A673 (cell line): Measurements from ENCODE around the gene ADGRB2. TPM values are rescaled to one million over a fixed set of nuclear protein-coding genes. Genes with fewer than 3 reads are reported as not detected.

Experiments used
- BruUV-seq: library from RNA; stranded (reverse); fragments of 400-500 nt; replicated peaks from 2 replicates; lab custom pipeline; 2021; lab: Mats Ljungman, UMichigan
- CTCF ChIA-PET: fragments of 300-600 bp; sonication (Branson Sonifier 250); formaldehyde crosslinking; loops from one replicate; lab custom pipeline; 2022; ENCODE audit warnings: antibody characterized with exemption; lab: Charles Lee
- POLR2A ChIA-PET: fragments of 300-600 bp; sonication (Branson Sonifier 250); formaldehyde crosslinking; loops from one replicate; lab custom pipeline; 2022; ENCODE audit warnings: antibody characterized with exemption; ENCODE audit not compliant: low non-redundant PET; lab: Charles Lee
- DNase-seq: peaks from one replicate; pipeline ENCODE4 v3.0.0-alpha.2; 2015; ENCODE audit warnings: low spot score
- H3K27ac ChIP-seq: fragments of 200-600 bp; sonication (generic); 2 replicates; pipeline ENCODE4 v1.5.1; 2016; ENCODE audit warnings: mixed run types, low read depth, mild to moderate bottlenecking, mixed read lengths, antibody characterized with exemption, low read length; ENCODE audit not compliant: poor library complexity, severe bottlenecking
- H3K27me3 ChIP-seq: fragments of 200-600 bp; sonication (generic); replicated peaks from 2 replicates; pipeline ENCODE4 v1.6.1; 2017; ENCODE audit warnings: mixed run types, low read depth, mild to moderate bottlenecking, mixed read lengths, antibody characterized with exemption, low read length; ENCODE audit not compliant: insufficient read depth, poor library complexity
- H3K36me3 ChIP-seq: fragments of 200-600 bp; sonication (generic); 2 replicates; pipeline ENCODE4 v1.6.1; 2016; ENCODE audit warnings: mixed run types, mild to moderate bottlenecking, mixed read lengths, antibody characterized with exemption, low read length; ENCODE audit not compliant: insufficient read depth, poor library complexity, severe bottlenecking
- H3K4me1 ChIP-seq: fragments of 200-600 bp; sonication (generic); 2 replicates; pipeline ENCODE4 v1.6.1; 2017; ENCODE audit warnings: mixed run types, mild to moderate bottlenecking, mixed read lengths, antibody characterized with exemption, low read length; ENCODE audit not compliant: insufficient read depth, poor library complexity, severe bottlenecking
- H3K4me3 ChIP-seq: fragments of 200-600 bp; sonication (generic); 2 replicates; pipeline ENCODE4 v1.5.1; 2016; ENCODE audit warnings: low read depth, mixed run types, mild to moderate bottlenecking, mixed read lengths, low read length; ENCODE audit not compliant: poor library complexity, severe bottlenecking
- H3K9me3 ChIP-seq: fragments of 200-600 bp; sonication (generic); 2 replicates; pipeline ENCODE4 v1.6.1; 2016; ENCODE audit warnings: mixed run types, low read depth, mild to moderate bottlenecking, mixed read lengths, antibody characterized with exemption, low read length; ENCODE audit not compliant: poor library complexity, severe bottlenecking
- EZH2 ChIP-seq: fragments of 200-600 bp; sonication (generic); IDR thresholded peaks from 2 replicates; pipeline ENCODE4 v1.6.1; 2017; ENCODE audit warnings: borderline replicate concordance, low read depth, mild to moderate bottlenecking, mixed read lengths, antibody characterized with exemption, low read length; ENCODE audit not compliant: poor library complexity, severe bottlenecking
- intact Hi-C: fragments of 100-400 bp; cut with micrococcal nuclease; formaldehyde crosslinking; loops from one replicate; pipeline ENCODE4 v1.10.0; 2022; ENCODE audit not compliant: unreplicated experiment
- total RNA-seq: library from RNA; stranded (reverse); gene quantifications from 2 replicates; pipeline ENCODE4 v1.2.3, GENCODE V29; 2021
- TF ChIP-seq, protein P1 (sequence below): fragments of 300-800, 200-600 bp; sonication (generic); conservative IDR thresholded peaks from 2 replicates; pipeline ENCODE4 v1.5.1; 2017; ENCODE audit warnings: low read depth, mild to moderate bottlenecking, antibody characterized with exemption, low read length, moderate library complexity, mixed read lengths

Gene ADGRB2
- total RNA-seq, 1 experiment from 2014 or later: 5.9 TPM

GRCh38 chr1:31785020-31785946, 21.1 kb upstream of the ADGRB2 start:
- no peaks in the 10 kb centered on the region for H3K9me3 ChIP-seq
- TF ChIP-seq, protein P1, sequence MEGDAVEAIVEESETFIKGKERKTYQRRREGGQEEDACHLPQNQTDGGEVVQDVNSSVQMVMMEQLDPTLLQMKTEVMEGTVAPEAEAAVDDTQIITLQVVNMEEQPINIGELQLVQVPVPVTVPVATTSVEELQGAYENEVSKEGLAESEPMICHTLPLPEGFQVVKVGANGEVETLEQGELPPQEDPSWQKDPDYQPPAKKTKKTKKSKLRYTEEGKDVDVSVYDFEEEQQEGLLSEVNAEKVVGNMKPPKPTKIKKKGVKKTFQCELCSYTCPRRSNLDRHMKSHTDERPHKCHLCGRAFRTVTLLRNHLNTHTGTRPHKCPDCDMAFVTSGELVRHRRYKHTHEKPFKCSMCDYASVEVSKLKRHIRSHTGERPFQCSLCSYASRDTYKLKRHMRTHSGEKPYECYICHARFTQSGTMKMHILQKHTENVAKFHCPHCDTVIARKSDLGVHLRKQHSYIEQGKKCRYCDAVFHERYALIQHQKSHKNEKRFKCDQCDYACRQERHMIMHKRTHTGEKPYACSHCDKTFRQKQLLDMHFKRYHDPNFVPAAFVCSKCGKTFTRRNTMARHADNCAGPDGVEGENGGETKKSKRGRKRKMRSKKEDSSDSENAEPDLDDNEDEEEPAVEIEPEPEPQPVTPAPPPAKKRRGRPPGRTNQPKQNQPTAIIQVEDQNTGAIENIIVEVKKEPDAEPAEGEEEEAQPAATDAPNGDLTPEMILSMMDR: no peak
- no peak for TF ChIP-seq EZH2
- H3K27me3 ChIP-seq: no peaks in the 10 kb centered on the region
- intact Hi-C loops: loop anchor here (5.0 to 10.0 kb wide), 3 partner anchors 123 to 390 kb away; no protein-coding TSS in a partner anchor
- no TSS peak for BruUV-seq
- DNase-seq: no peak
- CTCF ChIA-PET: no interaction called here
- POLR2A ChIA-PET: no interaction called here
- no peak overlapping the region for H3K27ac ChIP-seq
- no peak overlapping the region for H3K4me3 ChIP-seq
- H3K4me1 ChIP-seq: peaks cover 32% of the 10 kb centered on the region
- no peaks in the 10 kb centered on the region for H3K36me3 ChIP-seq

DNA sequence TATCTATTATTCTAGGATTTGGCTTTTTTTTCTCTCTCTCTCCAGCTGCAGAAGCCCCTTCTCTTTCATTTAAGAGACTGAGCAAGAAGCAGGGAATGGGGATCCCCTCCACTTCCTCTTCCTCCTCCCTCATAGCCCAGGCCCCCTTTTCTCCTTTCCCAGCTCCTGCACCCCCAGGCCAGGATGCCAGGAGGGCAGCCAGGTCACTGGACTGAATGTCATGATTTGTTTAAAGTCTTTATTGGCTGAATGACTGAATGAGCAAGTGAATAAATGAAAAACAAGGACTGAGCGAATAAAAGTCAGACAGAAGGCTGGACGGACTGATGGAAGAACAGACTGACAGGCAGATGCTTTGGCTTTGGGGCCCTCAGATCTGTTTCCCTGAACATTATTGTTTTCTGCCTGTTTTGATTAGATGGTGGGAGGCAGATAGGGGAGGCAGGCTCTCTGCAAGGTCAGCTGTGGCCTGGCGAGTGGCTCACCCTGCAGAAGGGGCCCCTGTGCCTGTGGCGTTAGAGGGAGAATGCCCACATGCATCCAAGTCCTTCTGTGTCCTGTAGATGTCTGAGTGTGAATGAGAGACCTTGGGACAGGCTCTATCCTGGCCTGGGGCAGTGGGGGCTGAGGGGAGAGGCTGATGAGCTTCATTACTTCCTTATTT, 20.3 kb upstream of the ADGRB2 start:
- BruUV-seq: no TSS peak
- Histone ChIP-seq H3K4me3 (no peak overlapping the region), H3K36me3 (no peaks in the 10 kb centered on the region), H3K9me3 (no peaks in the 10 kb centered on the region), H3K27me3 (no peaks in the 10 kb centered on the region), H3K4me1 (peaks cover 32% of the 10 kb centered on the region), H3K27ac (no peak overlapping the region)
- TF ChIP-seq, protein P1: no peak
- TF ChIP-seq EZH2: no peak
- CTCF ChIA-PET: no interaction called here
- intact Hi-C loops: loop anchor here (5.0 to 10.0 kb wide), 3 partner anchors 122 to 390 kb away; no protein-coding TSS in a partner anchor
- no peak for DNase-seq
- POLR2A ChIA-PET: interaction anchor here (0.6 kb wide), 1 partner anchor 227 kb away, joined by 21 read pairs; no protein-coding TSS in a partner anchor

- no peak for DNase-seq
- intact Hi-C loops: loop anchor here (10.0 kb wide), 1 partner anchor 389 kb away; no protein-coding TSS in a partner anchor
- Histone ChIP-seq H3K9me3 (no peaks in the 10 kb centered on the region), H3K27ac (no peak overlapping the region), H3K36me3 (no peaks in the 10 kb centered on the region), H3K4me3 (no peak overlapping the region), H3K27me3 (no peaks in the 10 kb centered on the region), H3K4me1 (peaks cover 32% of the 10 kb centered on the region)
- ChIA-PET POLR2A (interaction anchor here (0.6 kb wide), 1 partner anchor 226 kb away, joined by 21 read pairs; no protein-coding TSS in a partner anchor), CTCF (no interaction called here)
- TF ChIP-seq EZH2: no peak
- TF ChIP-seq, protein P1: no peak
- BruUV-seq: no TSS peak
These were observed 19.7 kb upstream of the ADGRB2 start for GRCh38 chr1:31783846-31784245.
